Dermis microvascular lymphatic vessel endothelial cell (primary cell): Measurements from ENCODE around the gene PRSS33. TPM values are rescaled to one million over a fixed set of nuclear protein-coding genes. Genes with fewer than 3 reads are reported as not detected.
A peak's percentile ranks its signal among the peaks of the same experiment; 100 is the strongest.

Experiments
- DNase-seq, 2 donors: peaks; one replicate each; pipeline versions ENCODE4 v3.0.0 to v3.0.0-alpha.2; 2010; ENCODE audit warnings: low read depth in 2 of 2
- total RNA-seq: library from RNA; depleted of rRNA; stranded (reverse); fragments of >200 nt; gene quantifications from 2 replicates; pipeline ENCODE4 v1.2.1, GENCODE V29; 2014

The PRSS33 gene
- not detected in 2 replicates for total RNA-seq

- no peak for DNase-seq
These were observed at the start of gene PRSS33 for GRCh38 chr16:2787406-2787805. Gene PRSS33 (minus strand): TSS chr16:2787560. CDS start chr16:2786547, 1,013 bp downstream.

- no peak for DNase-seq
These were observed 49.5 kb upstream of the PRSS33 start for GRCh38 chr16:2836646-2837508.

GRCh38 chr16:2835638-2836493 is 48.5 kb upstream of the PRSS33 start:
- peak; percentile 18 to 73 for DNase-seq

GRCh38 chr16:2834968-2835367 is 47.6 kb upstream of the PRSS33 start:
- DNase-seq: no peak

- no peak for DNase-seq
These were observed 46.4 kb upstream of the PRSS33 start for GRCh38 chr16:2833776-2834175.

GRCh38 chr16:2831203-2831602 is 43.8 kb upstream of the PRSS33 start:
- DNase-seq: no peak

GRCh38 chr16:2830355-2830695 is 43.0 kb upstream of the PRSS33 start:
- DNase-seq: no peak

GRCh38 chr16:2829501-2830354 is 42.4 kb upstream of the PRSS33 start, which contains the start of gene ZG16B:
Gene ZG16B (plus strand): TSS chr16:2830303. CDS start chr16:2830442, 139 bp downstream.
- no peak for DNase-seq

GRCh38 chr16:2828876-2829430 is 41.6 kb upstream of the PRSS33 start:
- DNase-seq: no peak

GRCh38 chr16:2828521-2828840 is 41.1 kb upstream of the PRSS33 start:
- no peak for DNase-seq

GRCh38 chr16:2827831-2828520 is 40.6 kb upstream of the PRSS33 start:
- DNase-seq: no peak

- DNase-seq: no peak
These were observed 40.0 kb upstream of the PRSS33 start for GRCh38 chr16:2827374-2827791.

- DNase-seq: no peak
These were observed 39.4 kb upstream of the PRSS33 start for GRCh38 chr16:2826591-2827373.

- no peak for DNase-seq
These were observed 38.5 kb upstream of the PRSS33 start for GRCh38 chr16:2825906-2826305.

- DNase-seq: no peak
These were observed 37.8 kb upstream of the PRSS33 start for GRCh38 chr16:2825049-2825742.

GRCh38 chr16:2824626-2825025 is 37.3 kb upstream of the PRSS33 start:
- no peak for DNase-seq

- no peak for DNase-seq
These were observed 35.1 kb upstream of the PRSS33 start for GRCh38 chr16:2822496-2822895.

GRCh38 chr16:2822158-2822495 is 34.8 kb upstream of the PRSS33 start:
- DNase-seq: no peak

- DNase-seq: no peak
These were observed 34.3 kb upstream of the PRSS33 start for GRCh38 chr16:2821487-2822157.
